GM18526 (cell line): ENCODE measurements around the gene ZNF614.
A peak's percentile ranks its signal among the peaks of the same experiment; 100 is the strongest.

ENCODE experiments used
- POLR2A ChIP-seq: IDR thresholded peaks from 3 replicates; pipeline ENCODE4 v1.6.1; 2011; ENCODE audit not compliant: insufficient read length; ENCODE audit errors: extremely low read depth

Gene ZNF614

GRCh38 chr19:52028027-52028779 is at the start of gene ZNF614:
Gene ZNF614, minus strand, starts transcription at chr19:52028379. Its CDS starts 2,634 bp downstream, at chr19:52025745.
- peak; percentile 84 for TF ChIP-seq POLR2A

- TF ChIP-seq POLR2A: no peak
Observed at GRCh38 chr19:52070496-52070895, 42.3 kb upstream of the ZNF614 start.

GRCh38 chr19:52069653-52070052 is 41.5 kb upstream of the ZNF614 start:
- no peak for TF ChIP-seq POLR2A

GRCh38 chr19:52066258-52066863 is 38.2 kb upstream of the ZNF614 start:
- TF ChIP-seq POLR2A: no peak

GRCh38 chr19:52065399-52065798 is 37.2 kb upstream of the ZNF614 start:
- TF ChIP-seq POLR2A: no peak

GRCh38 chr19:52048555-52049501 is 20.6 kb upstream of the ZNF614 start, which contains the start of gene ZNF432:
Gene ZNF432, minus strand, starts transcription at chr19:52048838. Its CDS starts 1,970 bp downstream, at chr19:52046868.
- TF ChIP-seq POLR2A: no peak

GRCh38 chr19:52039169-52039568 is 11.0 kb upstream of the ZNF614 start:
- TF ChIP-seq POLR2A: no peak

- no peak for TF ChIP-seq POLR2A
Observed at GRCh38 chr19:52034051-52034728, 6.0 kb upstream of the ZNF614 start.

GRCh38 chr19:52028780-52029123 is 573 bp upstream of the ZNF614 start:
- no peak for TF ChIP-seq POLR2A

- no peak for TF ChIP-seq POLR2A
Observed at GRCh38 chr19:52022193-52022592, 6.0 kb downstream of the ZNF614 start.

GRCh38 chr19:52020506-52020905 is 7.7 kb downstream of the ZNF614 start:
- TF ChIP-seq POLR2A: no peak

- no peak for TF ChIP-seq POLR2A
Observed at GRCh38 chr19:52010674-52011073, 17.5 kb downstream of the ZNF614 start.

GRCh38 chr19:52007806-52008557 is 20.2 kb downstream of the ZNF614 start, which contains the start of gene ZNF615:
Gene ZNF615, minus strand, starts transcription at chr19:52008211. Its CDS starts 4,500 bp downstream, at chr19:52003711.
- TF ChIP-seq POLR2A: peak; percentile 53

- TF ChIP-seq POLR2A: no peak
Observed at GRCh38 chr19:52007451-52007805, 20.8 kb downstream of the ZNF614 start.

- no peak for TF ChIP-seq POLR2A
Observed at GRCh38 chr19:51994048-51994644, 34.0 kb downstream of the ZNF614 start.
